Loucy (cell line): ENCODE results near the gene TBX1.

ENCODE experiments used
- H2AFZ ChIP-seq: fragments of 200-600 bp; sonication (generic); 2 replicates; pipeline ENCODE4 v1.6.0; 2016; ENCODE audit warnings: antibody characterized with exemption, mild to moderate bottlenecking, low read length, moderate library complexity
- H3F3A ChIP-seq: fragments of 200-600 bp; 2 replicates; pipeline ENCODE4 v1.6.0; 2016; ENCODE audit warnings: antibody characterized with exemption, low read depth, mild to moderate bottlenecking
- H3K27me3 ChIP-seq: fragments of 200-600 bp; sonication (generic); 2 replicates; pipeline ENCODE4 v1.6.1; 2014; ENCODE audit warnings: low read length, mild to moderate bottlenecking; ENCODE audit not compliant: insufficient read depth, poor library complexity, severe bottlenecking
- H3K36me3 ChIP-seq: fragments of 200-600 bp; sonication (generic); 2 replicates; pipeline ENCODE4 v1.6.1; 2016; ENCODE audit warnings: low read length; ENCODE audit not compliant: insufficient read depth
- H3K4me1 ChIP-seq: fragments of 200-600 bp; sonication (generic); 2 replicates; pipeline ENCODE4 v1.5.1; 2014; ENCODE audit warnings: low read length, mild to moderate bottlenecking; ENCODE audit not compliant: insufficient read depth, poor library complexity, severe bottlenecking
- H3K4me2 ChIP-seq: fragments of 200-600 bp; sonication (generic); 2 replicates; pipeline ENCODE4 v1.6.0; 2014; ENCODE audit warnings: antibody characterized with exemption, low read length, low read depth, mild to moderate bottlenecking; ENCODE audit not compliant: poor library complexity, severe bottlenecking
- H3K4me3 ChIP-seq: fragments of 200-600 bp; sonication (generic); 2 replicates; pipeline ENCODE4 v1.5.1; 2014; ENCODE audit warnings: low read length, mild to moderate bottlenecking, mixed read lengths; ENCODE audit not compliant: poor library complexity, severe bottlenecking
- H3K79me2 ChIP-seq: fragments of 200-600 bp; sonication (generic); 2 replicates; pipeline ENCODE4 v1.6.1; 2014; ENCODE audit warnings: low read length; ENCODE audit not compliant: insufficient read depth
- H3K9ac ChIP-seq: fragments of 200-600 bp; sonication (generic); 2 replicates; pipeline ENCODE4 v1.6.0; 2014; ENCODE audit warnings: mild to moderate bottlenecking, low read depth, low read length, moderate library complexity; ENCODE audit not compliant: poor library complexity, severe bottlenecking
- H3K9me2 ChIP-seq: fragments of 200-600 bp; sonication (generic); replicated peaks from 2 replicates; pipeline ENCODE4 v1.6.1; 2016; ENCODE audit warnings: low read depth, low read length, mixed read lengths
- H3K9me3 ChIP-seq: fragments of 200-600 bp; sonication (generic); 2 replicates; pipeline ENCODE4 v1.6.1; 2014; ENCODE audit warnings: mild to moderate bottlenecking, antibody characterized with exemption, low read length, low read depth; ENCODE audit not compliant: insufficient read depth
- H4K20me1 ChIP-seq: fragments of 200-600 bp; sonication (generic); 2 replicates; pipeline ENCODE4 v1.6.0; 2014; ENCODE audit warnings: antibody characterized with exemption, low read length, mild to moderate bottlenecking; ENCODE audit not compliant: insufficient read depth, poor library complexity, severe bottlenecking
- CTCF ChIP-seq: fragments of 200-600 bp; sonication (generic); conservative IDR thresholded peaks from 2 replicates; pipeline ENCODE4 v1.5.1; 2014; ENCODE audit warnings: mild to moderate bottlenecking, antibody characterized with exemption, low read length
- EZH2phosphoT487 ChIP-seq: fragments of 200-600 bp; IDR thresholded peaks from 2 replicates; pipeline ENCODE4 v1.6.1; 2018; ENCODE audit warnings: antibody characterized with exemption, mild to moderate bottlenecking, moderate library complexity, borderline replicate concordance

The TBX1 gene

DNA sequence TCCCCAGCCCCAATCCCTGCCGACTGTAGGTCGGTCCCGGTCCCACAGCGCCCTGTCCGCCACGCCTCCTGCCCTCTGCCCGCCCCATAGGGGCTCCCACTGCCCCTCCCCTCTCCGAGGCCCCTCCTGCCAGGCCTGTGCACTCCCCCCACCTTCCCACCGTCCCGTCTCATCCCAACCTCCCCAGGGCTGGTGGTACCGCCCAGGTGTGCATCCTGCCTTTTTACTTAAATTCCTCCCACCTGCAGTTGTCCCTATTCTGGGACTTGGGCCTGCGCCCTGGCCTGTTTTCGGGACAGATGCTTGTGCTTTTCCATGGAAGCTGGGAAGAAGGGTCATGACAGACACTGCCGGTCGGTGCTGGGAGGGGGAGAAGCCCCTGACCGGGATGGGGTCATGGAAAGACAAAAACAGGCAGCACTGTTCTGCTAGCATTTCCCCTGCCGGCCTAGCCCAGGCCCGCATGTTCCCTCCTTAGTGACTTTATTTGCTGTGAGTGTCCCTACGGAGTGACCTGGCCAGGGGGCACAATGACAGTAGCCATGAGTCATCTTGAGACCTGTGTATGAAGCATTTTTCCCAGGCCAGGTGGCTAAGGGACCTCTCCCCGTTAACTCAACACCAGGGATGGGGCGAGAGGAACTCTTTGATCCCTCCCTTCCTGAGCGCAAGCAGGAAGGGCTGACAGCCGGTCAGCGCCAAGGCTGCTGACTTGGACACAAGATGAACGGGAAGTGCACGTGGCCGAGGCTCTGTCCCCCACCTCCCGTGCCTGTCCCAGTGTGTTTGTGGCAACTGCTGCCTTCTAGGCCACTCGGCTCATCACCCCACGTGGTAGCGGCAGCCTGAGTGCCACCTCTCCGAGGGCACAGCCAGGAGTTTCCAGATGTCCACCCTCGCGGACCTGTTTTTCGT is 7.1 kb downstream of the TBX1 start:
- no peaks in the 10 kb centered on the region for H3F3A ChIP-seq
- H3K9me2 ChIP-seq: no peaks in the 10 kb centered on the region
- H2AFZ ChIP-seq: peak overlapping the region; percentile 48; the same call in 1 of the 2 replicates
- H3K9ac ChIP-seq: peak overlapping the region; percentile 82
- H3K4me3 ChIP-seq: peak overlapping the region; percentile 72
- TF ChIP-seq CTCF (no peak), EZH2phosphoT487 (no peak)
- no peaks in the 10 kb centered on the region for H3K9me3 ChIP-seq
- H3K4me2 ChIP-seq: peak overlapping the region; percentile 49
- no peaks in the 10 kb centered on the region for H3K27me3 ChIP-seq
- no peaks in the 10 kb centered on the region for H3K4me1 ChIP-seq
- peaks cover 23% of the 10 kb centered on the region; the same call in 1 of the 2 replicates for H3K79me2 ChIP-seq
- no peaks in the 10 kb centered on the region for H3K36me3 ChIP-seq
- H4K20me1 ChIP-seq: no peaks in the 10 kb centered on the region

DNA sequence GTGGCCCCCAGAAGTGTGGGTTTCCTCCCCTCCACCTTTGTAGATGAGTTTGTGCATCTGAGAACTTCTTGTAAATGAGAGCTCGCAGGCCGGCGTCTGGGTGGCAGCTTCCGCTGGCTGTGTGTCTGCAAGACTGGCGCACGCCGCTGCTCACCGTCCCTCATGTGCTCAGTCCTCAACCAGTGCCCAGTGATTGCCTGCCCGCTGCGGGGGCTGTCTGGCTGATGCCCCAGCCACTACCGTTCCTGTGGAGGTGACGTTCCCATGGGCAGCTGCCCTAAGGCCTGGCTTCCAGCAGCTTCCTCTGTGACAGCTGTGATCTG is 8.8 kb downstream of the TBX1 start:
- Histone ChIP-seq H2AFZ (no peak overlapping the region), H3F3A (no peaks in the 10 kb centered on the region), H3K79me2 (peaks cover 23% of the 10 kb centered on the region; the same call in 1 of the 2 replicates), H3K9me3 (no peaks in the 10 kb centered on the region), H3K36me3 (no peaks in the 10 kb centered on the region), H3K4me1 (no peaks in the 10 kb centered on the region), H3K4me3 (no peak overlapping the region), H4K20me1 (no peaks in the 10 kb centered on the region), H3K9ac (no peak overlapping the region), H3K4me2 (no peak overlapping the region), H3K9me2 (no peaks in the 10 kb centered on the region), H3K27me3 (no peaks in the 10 kb centered on the region)
- no peak for TF ChIP-seq EZH2phosphoT487
- TF ChIP-seq CTCF: no peak

- H4K20me1 ChIP-seq: no peaks in the 10 kb centered on the region
- TF ChIP-seq CTCF: no peak
- no peak for TF ChIP-seq EZH2phosphoT487
- no peak overlapping the region for H2AFZ ChIP-seq
- H3K9ac ChIP-seq: no peak overlapping the region
- no peak overlapping the region for H3K4me3 ChIP-seq
- no peaks in the 10 kb centered on the region for H3K4me1 ChIP-seq
- peaks cover 23% of the 10 kb centered on the region; the same call in 1 of the 2 replicates for H3K79me2 ChIP-seq
- no peaks in the 10 kb centered on the region for H3K36me3 ChIP-seq
- H3K27me3 ChIP-seq: no peaks in the 10 kb centered on the region
- H3K9me3 ChIP-seq: no peaks in the 10 kb centered on the region
- no peak overlapping the region for H3K4me2 ChIP-seq
- H3F3A ChIP-seq: no peaks in the 10 kb centered on the region
- no peaks in the 10 kb centered on the region for H3K9me2 ChIP-seq
These were observed 10.0 kb downstream of the TBX1 start for GRCh38 chr22:19770349-19771220.
